ENCODE results near the gene CEP70. TPM values are rescaled to one million over a fixed set of nuclear protein-coding genes. Genes with fewer than 3 reads are reported as not detected.

The CEP70 gene
- total RNA-seq, 4 donors from 2014 or later = 11.4 to 43.3 (median 16.1) TPM

DNA sequence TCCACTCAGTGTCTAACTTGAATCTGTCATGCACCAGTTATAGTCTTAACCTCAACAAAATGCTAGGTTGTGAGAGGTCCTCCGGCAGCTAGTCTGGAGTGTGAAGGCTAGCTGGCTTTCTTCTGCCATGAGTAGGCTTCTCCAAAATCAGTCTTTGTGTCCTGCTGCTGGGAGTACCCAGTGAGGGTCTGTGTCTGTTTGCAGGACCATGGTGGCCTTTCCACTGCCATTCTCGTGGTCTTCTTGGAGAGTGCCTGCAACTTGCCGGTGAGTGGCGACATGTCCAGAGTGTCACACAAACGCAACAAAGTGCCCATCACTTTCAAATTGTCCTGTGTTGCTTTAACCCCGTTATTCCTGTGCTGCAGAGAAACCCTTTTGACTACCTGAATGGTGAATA is 125.6 kb downstream of the CEP70 start:
- Histone ChIP-seq H3K9me3 (no peaks in the 10 kb centered on the region), H3K27me3 (peaks cover 0 to 6% (median 0%) of the 10 kb centered on the region in 4 donors), H3K36me3 (no peaks in the 10 kb centered on the region), H3K4me1 (no peaks in the 10 kb centered on the region), H3K4me3 (no peak overlapping the region), H3K27ac (no peak overlapping the region)
- DNase-seq = no peak
- WGBS, 2 donors = 62 to 68% methylated on average over 4 to 5 of the region's 6 CpGs
- TF ChIP-seq, protein P1, sequence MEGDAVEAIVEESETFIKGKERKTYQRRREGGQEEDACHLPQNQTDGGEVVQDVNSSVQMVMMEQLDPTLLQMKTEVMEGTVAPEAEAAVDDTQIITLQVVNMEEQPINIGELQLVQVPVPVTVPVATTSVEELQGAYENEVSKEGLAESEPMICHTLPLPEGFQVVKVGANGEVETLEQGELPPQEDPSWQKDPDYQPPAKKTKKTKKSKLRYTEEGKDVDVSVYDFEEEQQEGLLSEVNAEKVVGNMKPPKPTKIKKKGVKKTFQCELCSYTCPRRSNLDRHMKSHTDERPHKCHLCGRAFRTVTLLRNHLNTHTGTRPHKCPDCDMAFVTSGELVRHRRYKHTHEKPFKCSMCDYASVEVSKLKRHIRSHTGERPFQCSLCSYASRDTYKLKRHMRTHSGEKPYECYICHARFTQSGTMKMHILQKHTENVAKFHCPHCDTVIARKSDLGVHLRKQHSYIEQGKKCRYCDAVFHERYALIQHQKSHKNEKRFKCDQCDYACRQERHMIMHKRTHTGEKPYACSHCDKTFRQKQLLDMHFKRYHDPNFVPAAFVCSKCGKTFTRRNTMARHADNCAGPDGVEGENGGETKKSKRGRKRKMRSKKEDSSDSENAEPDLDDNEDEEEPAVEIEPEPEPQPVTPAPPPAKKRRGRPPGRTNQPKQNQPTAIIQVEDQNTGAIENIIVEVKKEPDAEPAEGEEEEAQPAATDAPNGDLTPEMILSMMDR (IDR thresholded peaks at IDR 0.05) = no peak
- TF ChIP-seq POLR2A (IDR thresholded peaks at IDR 0.05) = no peak
- intact Hi-C loops (cut with DNase I) = no loop called here

DNA sequence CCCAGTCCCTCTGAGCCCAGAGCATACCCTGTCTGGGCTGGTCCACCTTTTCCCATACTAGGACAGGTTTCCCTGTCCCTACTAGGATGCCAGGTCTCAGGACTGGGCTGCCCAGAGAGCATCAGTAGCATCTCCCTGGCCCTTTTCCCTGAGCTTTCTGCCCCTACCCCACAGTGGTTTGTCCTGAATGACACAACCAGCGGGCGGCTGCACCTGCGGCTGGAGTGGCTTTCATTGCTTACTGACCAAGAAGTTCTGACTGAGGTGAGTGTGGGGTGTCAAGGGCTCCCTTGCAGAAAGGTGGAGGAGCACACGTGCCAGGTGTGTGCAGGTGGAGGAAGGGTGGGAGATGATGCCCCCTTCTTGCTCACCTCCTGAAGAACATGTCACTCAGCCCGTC is 126.1 kb downstream of the CEP70 start:
- Histone ChIP-seq H3K36me3 (no peaks in the 10 kb centered on the region), H3K4me3 (no peak overlapping the region), H3K4me1 (no peaks in the 10 kb centered on the region), H3K9me3 (no peaks in the 10 kb centered on the region), H3K27me3 (peaks cover 0 to 6% (median 0%) of the 10 kb centered on the region in 4 donors), H3K27ac (no peak overlapping the region)
- no peak for DNase-seq
- intact Hi-C loops (cut with DNase I) = no loop called here
- no peak for TF ChIP-seq POLR2A (IDR thresholded peaks at IDR 0.05)
- TF ChIP-seq, protein P1 (IDR thresholded peaks at IDR 0.05) = no peak
- 67 to 84% methylated on average over 1 to 3 of the region's 5 CpGs for WGBS, 2 donors

DNA sequence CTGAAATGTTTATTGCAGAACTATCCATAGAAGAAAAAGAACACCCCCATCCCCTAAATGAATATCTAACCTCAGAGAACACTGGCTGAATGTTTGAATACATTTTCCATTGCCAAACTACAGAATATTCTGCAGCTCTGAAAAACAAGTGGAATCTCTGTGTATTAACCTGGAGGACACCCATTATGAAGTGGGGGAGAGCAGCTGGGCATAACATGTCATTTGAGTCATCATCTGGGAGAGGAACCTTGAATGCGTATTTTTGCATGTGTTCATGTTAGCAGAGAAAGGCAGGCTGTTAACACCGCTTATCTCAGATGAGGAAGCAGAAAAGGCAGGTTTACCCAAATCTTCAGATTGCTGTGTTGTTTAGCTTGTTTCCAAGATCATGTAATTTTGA is 128.1 kb downstream of the CEP70 start:
- Histone ChIP-seq H3K27me3 (peaks cover 0 to 6% (median 0%) of the 10 kb centered on the region in 4 donors), H3K9me3 (no peaks in the 10 kb centered on the region), H3K4me1 (no peaks in the 10 kb centered on the region), H3K27ac (no peak overlapping the region), H3K4me3 (no peak overlapping the region), H3K36me3 (no peaks in the 10 kb centered on the region)
- intact Hi-C loops (cut with DNase I) = no loop called here
- DNase-seq = no peak
- TF ChIP-seq, protein P1 (IDR thresholded peaks at IDR 0.05) = no peak
- no peak for TF ChIP-seq POLR2A (IDR thresholded peaks at IDR 0.05)
- 70 to 77% methylated on average over 2 of the region's 2 CpGs for WGBS, 2 donors

DNA sequence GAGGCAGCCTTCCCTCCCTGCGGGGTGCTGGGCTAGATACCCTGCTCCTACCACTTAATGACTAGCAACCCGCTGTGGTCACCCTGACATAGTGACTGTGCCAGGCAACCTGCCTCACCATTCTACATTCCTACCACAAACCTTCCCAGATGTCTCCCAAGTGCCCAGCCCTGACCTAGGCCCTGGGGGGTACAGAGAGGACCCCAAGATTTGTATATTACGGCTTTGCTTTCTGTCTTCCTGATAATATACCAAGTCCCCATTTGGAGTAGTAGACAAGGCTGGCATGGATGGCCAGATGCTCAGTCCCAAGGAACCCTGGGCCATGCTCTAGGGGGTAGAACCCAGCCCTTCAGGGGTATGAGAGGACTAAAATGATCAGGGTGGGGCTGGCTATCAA is 128.6 kb downstream of the CEP70 start:
- H3K36me3 ChIP-seq = no peaks in the 10 kb centered on the region
- DNase-seq = no peak
- TF ChIP-seq POLR2A (IDR thresholded peaks at IDR 0.05) = no peak
- TF ChIP-seq, protein P1 (IDR thresholded peaks at IDR 0.05) = no peak
- H3K27me3 ChIP-seq = peaks cover 0 to 6% (median 0%) of the 10 kb centered on the region in 4 donors
- H3K4me1 ChIP-seq = no peaks in the 10 kb centered on the region
- no peaks in the 10 kb centered on the region for H3K9me3 ChIP-seq
- intact Hi-C loops (cut with DNase I) = no loop called here
- 81 to 100% methylated on average over 2 of the region's 3 CpGs for WGBS, 2 donors
- H3K27ac ChIP-seq = no peak overlapping the region
- no peak overlapping the region for H3K4me3 ChIP-seq

DNA sequence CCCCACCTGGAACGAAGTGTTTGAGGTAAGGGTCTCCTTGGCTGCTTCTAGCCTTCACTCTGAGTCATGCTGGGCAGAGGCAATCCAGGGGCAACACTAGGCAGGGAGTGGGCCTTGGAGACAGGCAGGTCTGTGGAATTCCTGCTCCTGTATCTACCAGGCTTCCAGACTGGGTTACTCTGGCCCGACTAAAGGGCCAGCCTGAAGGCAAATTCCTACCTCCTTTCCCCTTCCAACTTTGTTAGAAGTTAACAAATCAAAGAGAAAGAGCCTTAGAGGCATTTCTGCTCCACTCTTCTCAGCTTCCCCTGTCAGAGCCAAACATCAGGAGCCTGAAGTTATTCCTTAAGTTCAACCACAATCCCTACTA is 129.6 kb downstream of the CEP70 start:
- intact Hi-C loops (cut with DNase I) = no loop called here
- Histone ChIP-seq H3K4me1 (no peaks in the 10 kb centered on the region), H3K36me3 (no peaks in the 10 kb centered on the region), H3K9me3 (no peaks in the 10 kb centered on the region), H3K27ac (no peak overlapping the region), H3K4me3 (no peak overlapping the region), H3K27me3 (peaks cover 0 to 6% (median 0%) of the 10 kb centered on the region in 4 donors)
- TF ChIP-seq, protein P1 (IDR thresholded peaks at IDR 0.05) = no peak
- no peak for TF ChIP-seq POLR2A (IDR thresholded peaks at IDR 0.05)
- no peak for DNase-seq
- WGBS, 2 donors = 50 to 78% methylated on average over 2 of the region's 2 CpGs
